A549 (cell line): ENCODE data around the gene PXDN.

Experiments
- CTCF ChIP-seq: fragments of >200 bp; sonication (Bioruptor Twin); formaldehyde crosslinking; IDR thresholded peaks from 3 replicates; pipeline ENCODE4 v1.5.1; 2016
- EP300 ChIP-seq, 2 experiments: fragments of >200 bp; sonication (Bioruptor Twin); formaldehyde crosslinking; IDR thresholded peaks; 2 replicates in 1 of 2; 3 replicates in 1 of 2; pipeline ENCODE4 v1.6.1; 2016 to 2017
- JUNB ChIP-seq: fragments of >200 bp; sonication (Bioruptor Twin); formaldehyde crosslinking; IDR thresholded peaks from 2 replicates; pipeline ENCODE4 v1.6.1; 2016
- KDM1A ChIP-seq: fragments of 200-600 bp; sonication (generic); IDR thresholded peaks from 2 replicates; pipeline ENCODE4 v1.6.1; 2016; ENCODE audit warnings: low read depth, mild to moderate bottlenecking
- NFE2L2 ChIP-seq: fragments of 150-350 bp; conservative IDR thresholded peaks from 2 replicates; pipeline ENCODE4 v1.6.1; 2014; ENCODE audit warnings: low read length
- PBX3 ChIP-seq: IDR thresholded peaks from 2 replicates; pipeline ENCODE4 v1.6.1; 2012
- POLR2A ChIP-seq: IDR thresholded peaks from 2 replicates; pipeline ENCODE4 v1.6.1; 2012; ENCODE audit warnings: mild to moderate bottlenecking, low read length
- POLR2AphosphoS2 ChIP-seq: conservative IDR thresholded peaks from 2 replicates; pipeline ENCODE4 v1.6.1; 2012; ENCODE audit warnings: low read length, improper control_type of control experiment, inconsistent platforms
- RCOR1 ChIP-seq: fragments of 150-350 bp; IDR thresholded peaks from 2 replicates; pipeline ENCODE4 v1.6.1; 2014; ENCODE audit warnings: antibody characterized with exemption, low read length, low read depth
- REST ChIP-seq: fragments of 200-600 bp; sonication (generic); IDR thresholded peaks from 2 replicates; pipeline ENCODE4 v1.6.1; 2016; ENCODE audit warnings: antibody characterized with exemption, mild to moderate bottlenecking, moderate library complexity

GRCh38 chr2:1766851-1767811, 22.8 kb upstream of the PXDN start:
- no peak for TF ChIP-seq RCOR1
- no peak for TF ChIP-seq CTCF
- no peak for TF ChIP-seq NFE2L2
- no peak for TF ChIP-seq REST
- no peak for TF ChIP-seq EP300 (IDR thresholded peaks at IDR 0.05)
- no peak for TF ChIP-seq POLR2A
- TF ChIP-seq PBX3 = no peak
- no peak for TF ChIP-seq KDM1A
- TF ChIP-seq JUNB = no peak
- TF ChIP-seq POLR2AphosphoS2 = no peak
